LHCN-M2 (cell line): ENCODE measurements around the gene OGFOD3. TPM values are rescaled to one million over a fixed set of nuclear protein-coding genes. Genes with fewer than 3 reads are reported as not detected.
"Not testable (repeated sequence)": the region's sequence is repeated elsewhere in the genome, so short reads cannot be mapped to it uniquely, and the experiment has no call there.

Experiments used
- DNase-seq: peaks from one replicate; pipeline ENCODE4 v3.0.0-alpha.2; 2012; ENCODE audit warnings: low read depth
- polyA plus RNA-seq: library from polyadenylated mRNA; unstranded; fragments of >200 nt; gene quantifications from one replicate; pipeline ENCODE4 v1.2.1, GENCODE V29; 2012; ENCODE audit warnings: missing spikeins
- total RNA-seq: library from RNA; depleted of rRNA; stranded (reverse); fragments of >200 nt; gene quantifications from 2 replicates; pipeline ENCODE4 v1.2.3, GENCODE V29; 2014; rRNA removed

The OGFOD3 gene
- 28.7 and 45.0 TPM in 2 replicates for total RNA-seq
- 26.3 TPM for polyA plus RNA-seq

- peak; percentile 78 for DNase-seq
Measured at GRCh38 chr17:82418001-82418986, at the start of gene OGFOD3, which contains the start of gene HEXD. Gene OGFOD3 (minus strand): TSS chr17:82418586. CDS start chr17:82418485, 101 bp downstream. Gene HEXD (plus strand): TSS chr17:82418347. CDS start chr17:82419800, 1,453 bp downstream.

- DNase-seq: no peak
Measured at GRCh38 chr17:82465023-82465603, 46.7 kb upstream of the OGFOD3 start.

GRCh38 chr17:82464567-82464929 is 46.2 kb upstream of the OGFOD3 start:
- no peak for DNase-seq

GRCh38 chr17:82463925-82464566 is 45.7 kb upstream of the OGFOD3 start:
- DNase-seq: no peak

- DNase-seq: no peak
Measured at GRCh38 chr17:82463391-82463790, 45.0 kb upstream of the OGFOD3 start.

GRCh38 chr17:82461827-82462524 is 43.6 kb upstream of the OGFOD3 start:
- DNase-seq: no peak

GRCh38 chr17:82459936-82460335 is 41.5 kb upstream of the OGFOD3 start:
- not testable (repeated sequence) for DNase-seq

- DNase-seq: no peak
Measured at GRCh38 chr17:82458885-82459424, 40.6 kb upstream of the OGFOD3 start.

- DNase-seq: peak; percentile 98
Measured at GRCh38 chr17:82458179-82458884, 39.9 kb upstream of the OGFOD3 start, which contains the start of gene NARF. Gene NARF (plus strand): TSS chr17:82458741. CDS start chr17:82458804, 63 bp downstream.

- no peak for DNase-seq
Measured at GRCh38 chr17:82457929-82458178, 39.5 kb upstream of the OGFOD3 start.

GRCh38 chr17:82457073-82457928 is 38.9 kb upstream of the OGFOD3 start:
- DNase-seq: no peak

- DNase-seq: not testable (repeated sequence)
Measured at GRCh38 chr17:82453706-82454105, 35.3 kb upstream of the OGFOD3 start.

- DNase-seq: not testable (repeated sequence)
Measured at GRCh38 chr17:82453151-82453550, 34.8 kb upstream of the OGFOD3 start.

GRCh38 chr17:82452162-82452561 is 33.8 kb upstream of the OGFOD3 start:
- DNase-seq: no peak

- DNase-seq: peak; percentile 88
Measured at GRCh38 chr17:82450357-82451106, 32.1 kb upstream of the OGFOD3 start, which contains the start of gene CYBC1. Gene CYBC1 (minus strand): TSS chr17:82450752. CDS start chr17:82449254, 1,498 bp downstream.

GRCh38 chr17:82449883-82450356 is 31.5 kb upstream of the OGFOD3 start:
- DNase-seq: no peak

- no peak for DNase-seq
Measured at GRCh38 chr17:82449131-82449882, 30.9 kb upstream of the OGFOD3 start.

- DNase-seq: no peak
Measured at GRCh38 chr17:82447876-82448275, 29.5 kb upstream of the OGFOD3 start.
